ENCODE measurements around the gene GPHN.

GPHN gene

DNA sequence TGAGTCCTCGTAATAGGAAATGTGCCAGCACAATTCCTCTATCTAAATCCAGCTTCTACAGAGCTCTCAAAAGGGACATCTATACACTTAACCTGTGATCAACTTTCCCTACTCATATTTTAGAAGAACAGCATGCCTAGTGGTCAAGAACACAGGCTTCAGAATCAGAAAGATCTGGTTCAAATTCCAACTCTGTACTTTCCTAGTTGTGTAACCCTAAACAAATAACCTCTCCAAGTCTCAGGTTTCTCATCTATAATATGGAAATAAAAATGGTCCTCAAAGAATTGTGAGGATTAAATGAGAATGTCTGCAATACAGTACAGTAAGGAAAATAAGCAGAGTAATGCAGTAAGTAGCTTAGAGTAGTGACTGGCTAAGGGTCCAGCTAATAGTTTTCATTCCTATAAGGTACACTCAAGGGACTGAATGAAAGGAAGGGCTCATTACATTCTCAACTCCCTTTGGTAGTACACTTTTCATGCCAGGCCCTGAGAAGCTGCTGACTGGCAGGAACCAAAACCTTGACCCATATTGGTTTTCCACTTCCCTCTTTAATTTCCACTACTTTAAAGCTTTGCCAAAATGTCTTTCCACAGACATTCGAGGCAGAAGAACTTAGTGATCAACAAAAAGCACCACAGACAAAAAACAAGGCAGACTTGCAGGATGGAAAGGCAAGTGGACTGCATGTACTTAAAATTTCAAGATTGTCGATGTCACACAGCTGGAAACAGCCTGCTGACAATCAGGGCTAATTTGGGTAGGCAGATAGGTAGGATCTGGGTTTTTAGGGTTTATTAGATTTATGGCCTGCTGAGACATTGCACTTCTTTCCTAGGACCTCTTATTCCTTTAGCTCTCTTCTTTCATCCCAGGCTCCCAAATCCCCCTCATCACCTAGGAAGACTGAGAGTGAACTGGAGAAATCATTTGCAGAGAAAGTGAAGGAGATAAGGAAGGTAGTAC lies 17.5 kb upstream of the GPHN start:
- no peak for TF ChIP-seq POLR2AphosphoS5 (IDR thresholded peaks at IDR 0.05; ENCODE audit: low read depth, low read length)
- TF ChIP-seq, protein P1, sequence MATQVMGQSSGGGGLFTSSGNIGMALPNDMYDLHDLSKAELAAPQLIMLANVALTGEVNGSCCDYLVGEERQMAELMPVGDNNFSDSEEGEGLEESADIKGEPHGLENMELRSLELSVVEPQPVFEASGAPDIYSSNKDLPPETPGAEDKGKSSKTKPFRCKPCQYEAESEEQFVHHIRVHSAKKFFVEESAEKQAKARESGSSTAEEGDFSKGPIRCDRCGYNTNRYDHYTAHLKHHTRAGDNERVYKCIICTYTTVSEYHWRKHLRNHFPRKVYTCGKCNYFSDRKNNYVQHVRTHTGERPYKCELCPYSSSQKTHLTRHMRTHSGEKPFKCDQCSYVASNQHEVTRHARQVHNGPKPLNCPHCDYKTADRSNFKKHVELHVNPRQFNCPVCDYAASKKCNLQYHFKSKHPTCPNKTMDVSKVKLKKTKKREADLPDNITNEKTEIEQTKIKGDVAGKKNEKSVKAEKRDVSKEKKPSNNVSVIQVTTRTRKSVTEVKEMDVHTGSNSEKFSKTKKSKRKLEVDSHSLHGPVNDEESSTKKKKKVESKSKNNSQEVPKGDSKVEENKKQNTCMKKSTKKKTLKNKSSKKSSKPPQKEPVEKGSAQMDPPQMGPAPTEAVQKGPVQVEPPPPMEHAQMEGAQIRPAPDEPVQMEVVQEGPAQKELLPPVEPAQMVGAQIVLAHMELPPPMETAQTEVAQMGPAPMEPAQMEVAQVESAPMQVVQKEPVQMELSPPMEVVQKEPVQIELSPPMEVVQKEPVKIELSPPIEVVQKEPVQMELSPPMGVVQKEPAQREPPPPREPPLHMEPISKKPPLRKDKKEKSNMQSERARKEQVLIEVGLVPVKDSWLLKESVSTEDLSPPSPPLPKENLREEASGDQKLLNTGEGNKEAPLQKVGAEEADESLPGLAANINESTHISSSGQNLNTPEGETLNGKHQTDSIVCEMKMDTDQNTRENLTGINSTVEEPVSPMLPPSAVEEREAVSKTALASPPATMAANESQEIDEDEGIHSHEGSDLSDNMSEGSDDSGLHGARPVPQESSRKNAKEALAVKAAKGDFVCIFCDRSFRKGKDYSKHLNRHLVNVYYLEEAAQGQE (IDR thresholded peaks at IDR 0.05; ENCODE audit: insufficient read depth in 1 of 2, low read depth in 2 of 2, low read length in 2 of 2), result no peak
- no peak for TF ChIP-seq TAF1 (IDR thresholded peaks at IDR 0.05; ENCODE audit: borderline replicate concordance, insufficient read depth, low read length)
- no peak for TF ChIP-seq SIN3A (IDR thresholded peaks at IDR 0.05; ENCODE audit: borderline replicate concordance, insufficient read depth, low read length)
- no peak for TF ChIP-seq FOXP2 (optimal IDR thresholded peaks at IDR 0.05; ENCODE audit: borderline replicate concordance, extremely low read depth, extremely low read length, insufficient read depth)

DNA sequence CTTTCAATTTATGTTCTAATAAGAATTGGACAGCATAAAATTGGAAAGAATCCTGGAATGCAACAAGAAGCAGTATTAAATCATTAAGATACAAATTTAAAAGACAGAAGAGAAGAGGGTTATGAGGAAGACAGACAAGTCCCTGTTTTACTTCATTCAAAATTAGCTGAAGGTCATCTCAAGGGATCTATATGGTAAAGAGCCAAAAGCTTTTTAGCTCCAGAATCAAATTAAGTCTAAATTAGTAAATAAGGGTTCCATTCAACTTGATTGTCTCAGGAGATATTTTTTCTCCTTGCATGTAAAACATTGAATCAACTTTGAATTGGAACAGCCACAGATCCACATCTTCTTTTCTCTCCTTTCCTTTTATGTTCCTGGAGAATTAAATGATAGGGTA lies 14.2 kb upstream of the GPHN start:
- TF ChIP-seq, protein P1 (IDR thresholded peaks at IDR 0.05; ENCODE audit: insufficient read depth in 1 of 2, low read depth in 2 of 2, low read length in 2 of 2), result no peak
- TF ChIP-seq TAF1 (IDR thresholded peaks at IDR 0.05; ENCODE audit: borderline replicate concordance, insufficient read depth, low read length) (no peak), POLR2AphosphoS5 (IDR thresholded peaks at IDR 0.05; ENCODE audit: low read depth, low read length) (no peak), SIN3A (IDR thresholded peaks at IDR 0.05; ENCODE audit: borderline replicate concordance, insufficient read depth, low read length) (no peak), FOXP2 (optimal IDR thresholded peaks at IDR 0.05; ENCODE audit: borderline replicate concordance, extremely low read depth, extremely low read length, insufficient read depth) (no peak)

DNA sequence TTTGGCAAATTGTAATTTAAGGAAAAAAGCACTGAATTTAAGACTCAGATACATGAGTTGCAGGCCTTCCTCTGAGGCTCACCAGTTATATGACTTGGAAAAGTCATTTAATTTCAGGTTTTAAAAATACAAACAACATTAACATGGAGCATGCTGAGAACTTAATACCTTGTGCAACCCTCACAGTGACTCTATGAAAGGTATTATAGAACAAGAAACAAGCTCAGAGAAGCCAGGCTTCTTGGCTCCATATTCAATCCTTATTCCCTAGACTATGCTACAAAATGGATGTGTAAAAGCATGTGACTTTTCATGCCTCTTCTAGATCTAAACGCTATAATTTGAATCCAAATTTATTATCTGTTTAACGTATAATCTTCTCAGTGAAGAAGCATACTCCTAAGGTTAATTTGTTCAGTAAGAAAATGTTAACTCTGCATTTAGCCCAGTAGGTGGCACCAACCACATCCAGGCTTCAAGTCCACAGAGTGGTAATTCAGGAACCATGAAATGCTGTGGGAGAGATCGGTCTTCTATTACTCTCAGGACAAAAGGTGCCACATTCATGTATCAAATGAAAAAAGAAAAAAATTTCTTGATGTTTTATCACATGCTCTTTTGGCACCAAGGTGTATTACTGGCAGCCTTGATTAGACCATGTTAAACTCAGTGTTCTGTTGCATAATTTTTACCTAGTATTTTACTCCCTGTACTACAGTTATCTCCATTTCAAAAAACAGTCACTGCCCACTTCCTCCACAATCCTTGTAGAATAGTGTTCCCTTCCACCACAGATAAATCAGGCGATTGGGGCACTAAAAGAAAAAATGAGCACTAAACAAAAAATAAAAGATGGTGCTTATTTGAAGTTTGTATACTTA lies 12.5 kb upstream of the GPHN start:
- TF ChIP-seq FOXP2 (optimal IDR thresholded peaks at IDR 0.05; ENCODE audit: borderline replicate concordance, extremely low read depth, extremely low read length, insufficient read depth), result no peak
- TF ChIP-seq POLR2AphosphoS5 (IDR thresholded peaks at IDR 0.05; ENCODE audit: low read depth, low read length), result no peak
- TF ChIP-seq, protein P1 (IDR thresholded peaks at IDR 0.05; ENCODE audit: insufficient read depth in 1 of 2, low read depth in 2 of 2, low read length in 2 of 2), result no peak
- no peak for TF ChIP-seq SIN3A (IDR thresholded peaks at IDR 0.05; ENCODE audit: borderline replicate concordance, insufficient read depth, low read length)
- TF ChIP-seq TAF1 (IDR thresholded peaks at IDR 0.05; ENCODE audit: borderline replicate concordance, insufficient read depth, low read length), result no peak

DNA sequence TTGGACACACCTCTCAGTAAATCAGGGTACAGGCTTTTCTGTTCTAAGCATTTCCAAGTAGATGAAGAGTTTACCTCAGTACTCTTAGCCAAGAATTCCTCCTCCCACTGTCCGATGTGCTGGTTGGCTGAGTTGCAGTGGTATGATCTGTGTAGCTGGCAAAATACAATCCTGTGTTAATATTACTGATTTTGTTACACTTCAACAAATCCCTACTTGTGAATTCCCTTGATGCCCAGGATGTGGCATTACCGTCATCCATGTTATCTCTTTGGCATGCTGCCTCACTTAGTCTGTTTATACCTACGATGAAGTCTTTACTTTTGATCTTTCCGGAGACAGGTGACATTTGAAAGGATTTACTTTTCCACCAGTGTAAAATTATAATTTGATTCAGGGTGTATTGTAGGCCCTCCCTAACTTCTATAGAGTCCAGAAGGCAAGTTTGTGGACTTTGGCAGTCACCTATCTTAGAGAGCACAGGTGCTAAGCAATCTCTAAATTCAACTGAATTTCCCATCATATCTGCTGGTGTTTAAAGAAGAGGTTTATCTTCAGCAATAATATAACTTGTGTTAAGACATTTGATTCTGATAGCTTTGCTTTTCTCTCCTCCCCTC lies 11.6 kb upstream of the GPHN start:
- TF ChIP-seq TAF1 (IDR thresholded peaks at IDR 0.05; ENCODE audit: borderline replicate concordance, insufficient read depth, low read length), result no peak
- no peak for TF ChIP-seq SIN3A (IDR thresholded peaks at IDR 0.05; ENCODE audit: borderline replicate concordance, insufficient read depth, low read length)
- TF ChIP-seq, protein P1 (IDR thresholded peaks at IDR 0.05; ENCODE audit: insufficient read depth in 1 of 2, low read depth in 2 of 2, low read length in 2 of 2), result no peak
- no peak for TF ChIP-seq FOXP2 (optimal IDR thresholded peaks at IDR 0.05; ENCODE audit: borderline replicate concordance, extremely low read depth, extremely low read length, insufficient read depth)
- no peak for TF ChIP-seq POLR2AphosphoS5 (IDR thresholded peaks at IDR 0.05; ENCODE audit: low read depth, low read length)

Measured in PFSK-1 (cell line).